Aorta (tissue), 5 donors: ENCODE data around the gene ACOT9. TPM values are rescaled to one million over a fixed set of nuclear protein-coding genes. Genes with fewer than 3 reads are reported as not detected.
"Not testable (repeated sequence)": the region's sequence is repeated elsewhere in the genome, so short reads cannot be mapped to it uniquely, and the experiment has no call there.

Experiments
- ATAC-seq: fragments of 200-7000 bp; cut with Tn5 transposase; one replicate; pipeline ENCODE4 v1.9.1; 2022; ENCODE audit warnings: moderate library complexity; ENCODE audit not compliant: low FRiP score
- DNase-seq, 2 donors: peaks; one replicate each; pipeline ENCODE4 v3.0.0-alpha.2; 2020
- H3K27ac ChIP-seq, 2 donors: one replicate each; pipeline ENCODE4 v1.5.1; 2013; ENCODE audit warnings: low read length in 2 of 2, mild to moderate bottlenecking in 2 of 2, moderate library complexity in 2 of 2, control low read depth in 1 of 2, inconsistent platforms in 1 of 2, low read depth in 1 of 2
- H3K27me3 ChIP-seq, 2 donors: one replicate each; pipeline ENCODE4 v1.6.1; 2013; ENCODE audit warnings: control low read depth in 1 of 2, low read length in 1 of 2, mild to moderate bottlenecking in 1 of 2, moderate library complexity in 1 of 2; ENCODE audit not compliant: insufficient read depth in 2 of 2, control insufficient read depth in 1 of 2
- H3K36me3 ChIP-seq, 2 donors: one replicate each; pipeline ENCODE4 v1.6.1; 2013; ENCODE audit warnings: control low read depth in 1 of 2, low read length in 1 of 2, mild to moderate bottlenecking in 1 of 2; ENCODE audit not compliant: insufficient read depth in 2 of 2, control insufficient read depth in 1 of 2
- H3K4me1 ChIP-seq, 2 donors: one replicate each; pipeline ENCODE4 v1.6.1; 2013; ENCODE audit warnings: low read length in 2 of 2, control low read depth in 1 of 2, mild to moderate bottlenecking in 1 of 2, moderate library complexity in 1 of 2; ENCODE audit not compliant: insufficient read depth in 2 of 2, control insufficient read depth in 1 of 2
- H3K4me3 ChIP-seq, 2 donors: one replicate each; pipeline ENCODE4 v1.5.1; 2013; ENCODE audit warnings: low read length in 2 of 2, control low read depth in 1 of 2, mild to moderate bottlenecking in 1 of 2
- H3K9me3 ChIP-seq: one replicate; pipeline ENCODE4 v1.6.1; 2013; ENCODE audit warnings: mild to moderate bottlenecking, low read length; ENCODE audit not compliant: control insufficient read depth
- WGBS, 2 donors: extraction: QIAGEN DNeasy Blood & Tissue Kit; methylation state at CpG; one replicate each; pipeline ENCODE4 v1.1.7; 2013; 5-methylcytosine and 5-hydroxymethylcytosine counted together
- intact Hi-C, 2 donors: fragments of 100-400 bp; cut with DNase I; formaldehyde crosslinking; loops; one replicate each; pipeline versions ENCODE4 v1.14.2 to v1.15.0; 2022
- polyA plus RNA-seq, 2 donors: library from polyadenylated mRNA; stranded (reverse); fragments of 200-250 nt; gene quantifications; one replicate each; pipeline ENCODE4 v1.2.3, GENCODE V29; 2013
- total RNA-seq, 2 donors: library from RNA; stranded (reverse); fragmentation: NEBNext Ultra II Directional; extraction: Animal tissue kit (Norgen Biotek cat#: 25700); gene quantifications; one replicate each; pipeline ENCODE4 v1.2.1, GENCODE V29; 2021
- donor health status: healthy with polysubstance abuse.
- donor health status: Bipolar disorder and iron deficiency.
- donor health status: DM: no; HTN: no; CAD: no.
- donor health status: DM: no; HTN: no; CAD: no.
- donor health status: DM: yes; HTN: yes; CAD: no.

The ACOT9 gene
- total and polyA plus RNA-seq, 4 donors: 21.7 to 69.1 (median 60.9) TPM

GRCh38 chrX:23694606-23695005 lies 48.5 kb downstream of the ACOT9 start:
- intact Hi-C loops: loop anchor here (5.0 to 10.0 kb wide), 3 partner anchors 90 to 360 kb away; partner anchors contain the start of genes SAT1 (in 2 of the 2) and EIF2S3 (in 1 of the 2)
- no peak overlapping the region for H3K27ac ChIP-seq
- DNase-seq (peak in 1 of 2 donors; percentile 64), ATAC-seq (no peak)
- H3K9me3 ChIP-seq: no peaks in the 10 kb centered on the region
- H3K36me3 ChIP-seq: no peaks in the 10 kb centered on the region
- no peaks in the 10 kb centered on the region for H3K4me1 ChIP-seq
- H3K4me3 ChIP-seq: no peak overlapping the region
- H3K27me3 ChIP-seq: no peaks in the 10 kb centered on the region
- 3 to 7% methylated on average over 8 of the region's 8 CpGs for WGBS, 2 donors

- Histone ChIP-seq H3K27ac (no peak overlapping the region), H3K36me3 (no peaks in the 10 kb centered on the region), H3K27me3 (no peaks in the 10 kb centered on the region), H3K4me1 (no peaks in the 10 kb centered on the region), H3K4me3 (no peak overlapping the region), H3K9me3 (no peaks in the 10 kb centered on the region)
- DNase-seq (no peak), ATAC-seq (no peak)
- 80% methylated on average over 8 of the region's 8 CpGs for WGBS, 2 donors
- intact Hi-C loops: loop anchor here (2.0 to 10.0 kb wide), 3 partner anchors 93 to 363 kb away; partner anchors contain the start of genes SAT1 (in 2 of the 2) and EIF2S3 (in 1 of the 2)
Measured at GRCh38 chrX:23692166-23692565, 50.9 kb downstream of the ACOT9 start.

GRCh38 chrX:23676486-23676885 lies 66.6 kb downstream of the ACOT9 start:
- H3K36me3 ChIP-seq, H3K9me3 ChIP-seq, H3K4me3 ChIP-seq, DNase-seq, H3K4me1 ChIP-seq, H3K27ac ChIP-seq, intact Hi-C loops, ATAC-seq, H3K27me3 ChIP-seq: not testable (repeated sequence)
- WGBS, 2 donors: 79 to 96% methylated on average over 3 of the region's 3 CpGs

- H3K36me3 ChIP-seq: no peaks in the 10 kb centered on the region
Measured at GRCh38 chrX:23673108-23673507, 70.0 kb downstream of the ACOT9 start.

GRCh38 chrX:23670528-23670927 lies 72.5 kb downstream of the ACOT9 start:
- intact Hi-C loops: no loop called here
- no peak for ATAC-seq

More at GRCh38 chrX:23673108-23673507, 70.0 kb downstream of the ACOT9 start:
- Histone ChIP-seq H3K4me3 (no peak overlapping the region), H3K27ac (no peak overlapping the region), H3K9me3 (no peaks in the 10 kb centered on the region), H3K4me1 (no peaks in the 10 kb centered on the region), H3K27me3 (no peaks in the 10 kb centered on the region)
- no peak for DNase-seq
- intact Hi-C loops: no loop called here
- WGBS, 2 donors: 52 to 56% methylated on average over 3 of the region's 3 CpGs
- ATAC-seq: no peak

GRCh38 chrX:23668335-23668734 lies 74.7 kb downstream of the ACOT9 start:
- intact Hi-C loops: no loop called here
- DNase-seq (no peak), ATAC-seq (no peak)
- Histone ChIP-seq H3K27me3 (no peaks in the 10 kb centered on the region), H3K4me3 (peak overlapping the region; percentile 6 to 77), H3K4me1 (no peaks in the 10 kb centered on the region), H3K27ac (no peak overlapping the region), H3K36me3 (no peaks in the 10 kb centered on the region), H3K9me3 (no peaks in the 10 kb centered on the region)
- WGBS, 2 donors: 0 to 28% methylated on average over 3 of the region's 3 CpGs

More at GRCh38 chrX:23670528-23670927, 72.5 kb downstream of the ACOT9 start:
- Histone ChIP-seq H3K27ac (no peak overlapping the region), H3K36me3 (no peaks in the 10 kb centered on the region), H3K4me3 (no peak overlapping the region), H3K27me3 (no peaks in the 10 kb centered on the region), H3K4me1 (no peaks in the 10 kb centered on the region), H3K9me3 (no peaks in the 10 kb centered on the region)
- DNase-seq: no peak
- WGBS, 2 donors: 91% methylated on average over 1 of the region's 1 CpG

- Histone ChIP-seq H3K27ac (peak within 1 kb of the TSS in 1 of 2 donors; percentile 73), H3K4me3 (peak within 1 kb of the TSS; percentile 6 to 77), H3K9me3 (no peaks in the 10 kb centered on the region), H3K27me3 (no peaks in the 10 kb centered on the region), H3K36me3 (no peaks in the 10 kb centered on the region), H3K4me1 (no peaks in the 10 kb centered on the region)
- intact Hi-C loops: no loop called here
- WGBS, 2 donors: 0 to 22% methylated on average over 53 to 73 of the region's 73 CpGs
- peak; percentile 94 to 95 for DNase-seq
- peak; percentile 98 for ATAC-seq
Measured at GRCh38 chrX:23667239-23668177, 75.6 kb downstream of the ACOT9 start, which contains the start of gene PRDX4. Gene PRDX4, plus strand, starts transcription at chrX:23667493. Its CDS starts 78 bp downstream, at chrX:23667571.

- intact Hi-C loops: no loop called here
- H3K27me3 ChIP-seq: no peaks in the 10 kb centered on the region
- H3K36me3 ChIP-seq: no peaks in the 10 kb centered on the region
- no peaks in the 10 kb centered on the region for H3K4me1 ChIP-seq
- DNase-seq (no peak), ATAC-seq (no peak)
- WGBS, 2 donors: 84 to 92% methylated on average over 16 of the region's 16 CpGs
- H3K4me3 ChIP-seq: no peak overlapping the region
- H3K27ac ChIP-seq: no peak overlapping the region
- H3K9me3 ChIP-seq: no peaks in the 10 kb centered on the region
Measured at GRCh38 chrX:23666282-23666681, 76.8 kb downstream of the ACOT9 start.
